ENCODE data around the gene SLC5A6. TPM values are rescaled to one million over a fixed set of nuclear protein-coding genes. Genes with fewer than 3 reads are reported as not detected.

SLC5A6 gene
- polyA plus RNA-seq, 3 donors, result 8.1 to 21.7 (median 10.2) TPM

- H3K36me3 ChIP-seq (replicated peaks in 1 of 2; ENCODE audit: control insufficient read depth in 1 of 2, insufficient read depth in 2 of 2, low read length in 2 of 2), result peaks cover 58 to 65% of the 10 kb centered on the region in 2 donors
- peaks cover 52 to 53% of the 10 kb centered on the region in 2 donors for H3K36me3 Mint-ChIP-seq
Observed at GRCh38 chr2:27201675-27202074, 10.4 kb downstream of the SLC5A6 start.

GRCh38 chr2:27199241-27199640 lies 12.8 kb downstream of the SLC5A6 start:
- H4K20me1 ChIP-seq (ENCODE audit: insufficient read depth, low read length), result no peaks in the 10 kb centered on the region
- H3K4me2 ChIP-seq (replicated peaks; ENCODE audit: extremely low read depth, low read length, poor library complexity, severe bottlenecking), result no peak overlapping the region
- Mint-ChIP-seq H3K4me1 (no peaks in the 10 kb centered on the region), H3K27ac (peak overlapping the region in 3 of 7 donors; percentile 22 to 59 (median 44)), H3K4me3 (no peak overlapping the region), H3K36me3 (peaks cover 29 to 30% of the 10 kb centered on the region in 2 donors), H3K27me3 (ENCODE audit: low read depth in 3 of 3) (peaks cover 0 to 3% (median 0%) of the 10 kb centered on the region in 3 donors), H3K9me3 (peaks cover 0 to 2% (median 0%) of the 10 kb centered on the region in 7 donors)
- H3K9ac ChIP-seq (ENCODE audit: insufficient read depth, low read length, poor library complexity, severe bottlenecking), result no peak overlapping the region
- H3K4me3 ChIP-seq (replicated peaks in 1 of 3; ENCODE audit: low read depth in 2 of 3, low read length in 3 of 3), result no peak overlapping the region
- no peaks in the 10 kb centered on the region for H3K9me3 ChIP-seq (replicated peaks in 1 of 2; ENCODE audit: control insufficient read depth in 1 of 2, insufficient read depth in 1 of 2, low read length in 2 of 2)
- no peaks in the 10 kb centered on the region for H3K4me1 ChIP-seq (ENCODE audit: control insufficient read depth in 1 of 2, insufficient read depth in 2 of 2, low read length in 2 of 2)
- WGBS (ENCODE audit: insufficient coverage), result 100% methylated on average over 1 of the region's 2 CpGs
- H2AFZ ChIP-seq (ENCODE audit: insufficient read depth, low read depth, low read length, poor library complexity, severe bottlenecking), result no peak overlapping the region
- no peak for DNase-seq
- H3K36me3 ChIP-seq (replicated peaks in 1 of 2; ENCODE audit: control insufficient read depth in 1 of 2, insufficient read depth in 2 of 2, low read length in 2 of 2), result peaks cover 34 to 40% of the 10 kb centered on the region in 2 donors
- no peak overlapping the region for H3K27ac ChIP-seq (ENCODE audit: low read depth in 1 of 2, low read length in 2 of 2)
- no peaks in the 10 kb centered on the region for H3K27me3 ChIP-seq (ENCODE audit: control insufficient read depth in 2 of 2, insufficient read depth in 2 of 2, low read length in 2 of 2)
- TF ChIP-seq, protein P1, sequence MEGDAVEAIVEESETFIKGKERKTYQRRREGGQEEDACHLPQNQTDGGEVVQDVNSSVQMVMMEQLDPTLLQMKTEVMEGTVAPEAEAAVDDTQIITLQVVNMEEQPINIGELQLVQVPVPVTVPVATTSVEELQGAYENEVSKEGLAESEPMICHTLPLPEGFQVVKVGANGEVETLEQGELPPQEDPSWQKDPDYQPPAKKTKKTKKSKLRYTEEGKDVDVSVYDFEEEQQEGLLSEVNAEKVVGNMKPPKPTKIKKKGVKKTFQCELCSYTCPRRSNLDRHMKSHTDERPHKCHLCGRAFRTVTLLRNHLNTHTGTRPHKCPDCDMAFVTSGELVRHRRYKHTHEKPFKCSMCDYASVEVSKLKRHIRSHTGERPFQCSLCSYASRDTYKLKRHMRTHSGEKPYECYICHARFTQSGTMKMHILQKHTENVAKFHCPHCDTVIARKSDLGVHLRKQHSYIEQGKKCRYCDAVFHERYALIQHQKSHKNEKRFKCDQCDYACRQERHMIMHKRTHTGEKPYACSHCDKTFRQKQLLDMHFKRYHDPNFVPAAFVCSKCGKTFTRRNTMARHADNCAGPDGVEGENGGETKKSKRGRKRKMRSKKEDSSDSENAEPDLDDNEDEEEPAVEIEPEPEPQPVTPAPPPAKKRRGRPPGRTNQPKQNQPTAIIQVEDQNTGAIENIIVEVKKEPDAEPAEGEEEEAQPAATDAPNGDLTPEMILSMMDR (IDR thresholded peaks at IDR 0.05), result no peak
- no peaks in the 10 kb centered on the region for H3K79me2 ChIP-seq (ENCODE audit: insufficient read depth, low read length)
- intact Hi-C loops (cut with micrococcal nuclease), result no loop called here

More at GRCh38 chr2:27201675-27202074, 10.4 kb downstream of the SLC5A6 start:
- H2AFZ ChIP-seq (ENCODE audit: insufficient read depth, low read depth, low read length, poor library complexity, severe bottlenecking), result no peak overlapping the region
- Mint-ChIP-seq H3K27me3 (ENCODE audit: low read depth in 3 of 3) (peaks cover 0 to 3% (median 0%) of the 10 kb centered on the region in 3 donors), H3K4me3 (no peak overlapping the region), H3K9me3 (no peaks in the 10 kb centered on the region), H3K4me1 (no peaks in the 10 kb centered on the region), H3K27ac (no peak overlapping the region)
- H3K4me3 ChIP-seq (replicated peaks in 1 of 3; ENCODE audit: low read depth in 2 of 3, low read length in 3 of 3), result no peak overlapping the region
- intact Hi-C loops (cut with micrococcal nuclease), result no loop called here
- H3K27me3 ChIP-seq (ENCODE audit: control insufficient read depth in 2 of 2, insufficient read depth in 2 of 2, low read length in 2 of 2), result no peaks in the 10 kb centered on the region
- WGBS (ENCODE audit: insufficient coverage), result 93% methylated on average over 6 of the region's 7 CpGs
- no peaks in the 10 kb centered on the region for H4K20me1 ChIP-seq (ENCODE audit: insufficient read depth, low read length)
- H3K27ac ChIP-seq (ENCODE audit: low read depth in 1 of 2, low read length in 2 of 2), result no peak overlapping the region
- no peaks in the 10 kb centered on the region for H3K9me3 ChIP-seq (replicated peaks in 1 of 2; ENCODE audit: control insufficient read depth in 1 of 2, insufficient read depth in 1 of 2, low read length in 2 of 2)
- DNase-seq, result no peak
- H3K9ac ChIP-seq (ENCODE audit: insufficient read depth, low read length, poor library complexity, severe bottlenecking), result no peak overlapping the region
- TF ChIP-seq, protein P1 (IDR thresholded peaks at IDR 0.05), result no peak
- H3K79me2 ChIP-seq (ENCODE audit: insufficient read depth, low read length), result no peaks in the 10 kb centered on the region
- no peak overlapping the region for H3K4me2 ChIP-seq (replicated peaks; ENCODE audit: extremely low read depth, low read length, poor library complexity, severe bottlenecking)
- no peaks in the 10 kb centered on the region for H3K4me1 ChIP-seq (ENCODE audit: control insufficient read depth in 1 of 2, insufficient read depth in 2 of 2, low read length in 2 of 2)

Data from CD14-positive monocyte (primary cell).